Measurements from ENCODE around the gene PIH1D1.

PIH1D1 gene

GRCh38 chr19:49443366-49444099 lies 8.1 kb downstream of the PIH1D1 start (continued):
- TF ChIP-seq ZNF639 (tag by site-specific recombination; IDR thresholded peaks at IDR 0.05) (0 out of 2 replicates have a peak, but pooled peaks have one; percentile 34), ZNF707 (tag by site-specific recombination; IDR thresholded peaks at IDR 0.05) (no peak), ZNF501 (tag by site-specific recombination; IDR thresholded peaks at IDR 0.05) (peak; percentile 87), ZNF76 (tag by site-specific recombination; IDR thresholded peaks at IDR 0.05; ENCODE audit: borderline replicate concordance, low read depth) (peak; percentile 97), ZSCAN30 (tag by site-specific recombination; IDR thresholded peaks at IDR 0.05) (peak; percentile 60), PRDM10 (tag by site-specific recombination; IDR thresholded peaks at IDR 0.05) (peak; percentile 85), ZNF792 (tag by site-specific recombination; IDR thresholded peaks at IDR 0.05) (peak; percentile 75), ZNF843 (tag by site-specific recombination; IDR thresholded peaks at IDR 0.05) (peak; percentile 23; the same call in 1 of the 2 replicates), ZNF658 (tag by site-specific recombination; IDR thresholded peaks at IDR 0.05) (no peak), GLIS1 (tag by site-specific recombination; IDR thresholded peaks at IDR 0.05) (peak; percentile 60), ZNF623 (tag by site-specific recombination; IDR thresholded peaks at IDR 0.05) (no peak), SCRT2 (tag by site-specific recombination; IDR thresholded peaks at IDR 0.05) (0 out of 2 replicates have a peak, but pooled peaks have one; percentile 25), ZNF473 (tag by site-specific recombination; IDR thresholded peaks at IDR 0.05) (no peak), ZBTB7A (tag by site-specific recombination; IDR thresholded peaks at IDR 0.05; ENCODE audit: low read depth) (peak; percentile 91), ZBTB44 (tag by site-specific recombination; IDR thresholded peaks at IDR 0.05) (no peak), CTCF (tag by site-specific recombination; IDR thresholded peaks at IDR 0.05) (peak; percentile 99), ZNF621 (tag by site-specific recombination; IDR thresholded peaks at IDR 0.05) (no peak), PRDM1 (tag by site-specific recombination; IDR thresholded peaks at IDR 0.05) (peak; percentile 77), KLF16 (tag by site-specific recombination; IDR thresholded peaks at IDR 0.05) (peak; percentile 56), ZBTB1 (tag by site-specific recombination; IDR thresholded peaks at IDR 0.05) (0 out of 2 replicates have a peak, but pooled peaks have one; percentile 37), KLF17 (tag by site-specific recombination; IDR thresholded peaks at IDR 0.05) (peak; percentile 60; the same call in 1 of the 2 replicates), ZNF394 (tag by site-specific recombination; IDR thresholded peaks at IDR 0.05; ENCODE audit: borderline replicate concordance) (peak; percentile 76), PRDM4 (tag by site-specific recombination; IDR thresholded peaks at IDR 0.05) (0 out of 2 replicates have a peak, but pooled peaks have one; percentile 39), BCL11B (tag by site-specific recombination; IDR thresholded peaks at IDR 0.05; ENCODE audit: low read depth) (peak; percentile 56; the same call in 1 of the 2 replicates), KLF8 (tag by site-specific recombination; IDR thresholded peaks at IDR 0.05) (peak; percentile 97), ZNF302 (tag by site-specific recombination; IDR thresholded peaks at IDR 0.05; ENCODE audit: low read depth) (no peak), IKZF3 (tag by site-specific recombination; IDR thresholded peaks at IDR 0.05) (0 out of 2 replicates have a peak, but pooled peaks have one; percentile 49)
